ENCODE measurements around the gene DCXR.
A peak's percentile ranks its signal among the peaks of the same experiment; 100 is the strongest.

The DCXR gene

DNA sequence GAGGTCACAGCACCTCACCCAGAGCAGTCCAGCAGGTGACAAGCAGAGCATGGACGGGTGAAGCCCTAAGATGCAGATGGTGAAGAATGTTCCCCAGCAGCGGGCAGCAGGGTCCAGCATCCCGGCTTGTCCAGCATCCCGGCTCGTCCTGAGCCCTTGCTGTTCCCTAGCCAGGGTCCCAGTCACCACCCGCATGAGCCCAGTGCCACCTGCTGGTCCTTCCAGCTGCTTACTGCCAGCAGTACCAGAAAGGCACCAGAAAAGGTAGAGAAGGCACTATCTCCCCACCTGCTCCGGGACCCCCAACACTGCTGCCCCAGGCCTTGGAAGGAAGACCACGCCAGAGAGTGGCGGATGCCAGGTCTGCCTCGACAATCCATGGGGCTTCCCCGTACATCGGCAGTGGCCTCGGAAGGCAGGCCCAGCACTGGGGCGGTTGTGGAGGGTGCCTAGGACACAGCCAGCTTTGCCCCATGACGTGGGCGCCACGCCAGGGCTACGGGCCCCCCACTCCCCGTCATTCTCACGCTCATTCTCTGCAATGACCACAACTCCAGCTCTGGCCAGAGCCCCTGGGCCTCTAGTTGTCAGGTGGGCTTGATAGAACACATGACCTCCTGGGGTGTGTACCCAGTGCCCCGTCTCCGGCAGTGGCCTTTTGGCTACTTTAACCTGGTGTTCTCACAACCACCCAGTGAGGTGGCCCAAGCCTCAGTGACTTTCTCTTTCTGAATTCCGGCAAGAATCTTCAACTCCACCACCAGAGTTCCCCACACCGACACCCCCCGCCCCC, 16.2 kb downstream of the DCXR start:
- DNase-seq = peak; percentile 64

DNA sequence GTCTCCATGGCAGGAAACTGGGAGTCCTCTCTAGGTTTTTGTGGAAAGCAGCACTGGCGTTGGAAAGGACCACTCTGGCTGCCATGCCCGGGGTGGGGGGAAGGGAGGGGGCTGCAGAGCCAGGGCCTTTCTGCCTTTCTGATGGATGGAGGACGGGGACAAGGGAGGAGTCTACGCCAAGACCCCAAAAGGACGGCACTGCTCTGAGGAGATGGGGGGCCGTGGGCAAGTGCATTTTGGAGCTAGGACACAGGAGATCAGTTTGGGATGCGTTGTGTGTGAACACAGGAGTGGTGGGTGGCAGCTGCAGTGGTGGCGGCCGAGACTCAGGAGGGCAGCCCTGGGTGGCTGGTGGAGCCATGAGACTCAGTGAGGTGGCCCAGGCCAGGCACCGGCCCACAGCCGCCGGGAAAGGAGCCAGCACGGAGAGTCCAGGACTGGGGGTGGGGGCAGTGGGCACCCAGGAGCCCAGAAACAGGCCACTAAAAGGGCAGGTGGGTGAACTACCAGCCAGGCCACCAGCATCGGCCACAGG, 16.9 kb downstream of the DCXR start:
- no peak for DNase-seq

DNA sequence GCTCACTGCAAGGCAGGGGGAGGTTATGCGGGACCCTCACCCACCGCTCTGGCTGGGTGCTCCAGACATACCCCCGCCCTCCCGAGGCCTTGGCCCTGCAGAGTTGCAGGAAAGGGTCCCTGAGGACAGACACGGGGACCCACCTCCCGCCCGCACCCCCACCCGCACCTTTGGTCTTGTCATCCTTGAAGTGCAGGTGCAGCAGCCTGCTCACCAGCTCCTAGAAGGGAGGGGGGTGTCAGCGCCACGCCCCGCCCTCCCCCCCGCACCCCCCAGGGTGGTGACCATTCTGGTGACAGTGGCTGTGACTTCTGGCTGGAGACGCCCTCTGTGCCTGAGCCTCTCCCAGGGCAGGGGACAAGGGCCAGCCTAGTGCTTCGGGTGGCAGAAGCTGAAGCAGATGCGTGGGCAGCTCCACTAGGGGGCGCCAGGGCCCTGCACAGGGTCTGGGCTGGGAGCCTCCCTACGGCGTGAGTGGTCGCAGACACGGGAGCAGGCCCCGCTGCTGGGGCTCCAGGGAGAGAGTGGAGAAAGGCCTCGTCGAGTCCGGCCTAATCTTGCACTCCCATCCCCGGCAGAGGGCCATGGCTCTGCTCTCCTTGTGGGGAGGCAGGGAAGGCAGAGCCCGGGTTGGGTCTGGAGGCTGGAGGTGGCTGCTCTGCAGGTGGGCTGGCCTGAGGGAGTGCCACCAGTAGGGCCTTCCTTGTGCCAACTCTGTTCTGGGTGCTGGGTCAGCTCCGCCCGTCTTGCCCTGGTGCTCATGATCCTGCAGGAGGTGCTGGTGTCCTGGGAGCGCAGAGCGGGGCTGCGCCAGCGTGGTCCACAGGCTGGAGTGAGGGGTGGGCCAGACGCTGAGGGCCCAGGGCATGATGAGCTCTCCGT, 17.6 kb downstream of the DCXR start:
- peak; percentile 30 for DNase-seq

DNA sequence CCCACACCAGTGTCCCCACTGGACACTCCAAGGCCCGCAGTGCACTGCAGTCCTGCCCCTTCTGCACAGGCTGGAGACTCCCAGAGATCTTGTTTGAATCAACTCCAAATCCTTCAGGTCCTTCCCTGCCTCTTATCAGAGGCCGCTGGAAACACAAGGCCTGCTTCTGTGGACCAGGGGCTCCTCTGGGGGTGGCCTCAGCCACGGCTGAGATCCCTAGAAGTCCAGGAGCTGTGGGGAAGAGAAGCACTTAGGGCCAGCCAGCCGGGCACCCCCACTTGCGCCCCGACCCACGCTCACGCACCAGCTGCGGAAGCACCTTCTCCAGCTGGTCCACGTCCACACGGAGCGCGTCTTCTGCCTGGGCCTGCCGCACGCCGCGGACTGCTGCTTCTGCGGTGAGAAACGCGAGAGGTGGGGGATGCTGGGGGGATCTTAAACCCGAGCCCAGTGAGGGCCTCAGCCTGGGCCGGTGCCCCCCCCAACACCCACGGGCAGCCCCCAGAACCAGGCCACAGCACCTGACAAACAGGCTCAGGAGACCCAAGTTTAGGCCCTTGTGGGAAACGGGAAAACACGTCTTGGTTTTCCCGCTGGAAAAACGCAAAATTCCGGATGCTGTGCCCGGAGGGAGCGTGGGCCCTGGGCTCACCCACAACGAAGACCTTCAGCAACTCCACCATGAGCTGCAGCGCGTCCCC, 18.4 kb downstream of the DCXR start:
- DNase-seq = no peak

DNA sequence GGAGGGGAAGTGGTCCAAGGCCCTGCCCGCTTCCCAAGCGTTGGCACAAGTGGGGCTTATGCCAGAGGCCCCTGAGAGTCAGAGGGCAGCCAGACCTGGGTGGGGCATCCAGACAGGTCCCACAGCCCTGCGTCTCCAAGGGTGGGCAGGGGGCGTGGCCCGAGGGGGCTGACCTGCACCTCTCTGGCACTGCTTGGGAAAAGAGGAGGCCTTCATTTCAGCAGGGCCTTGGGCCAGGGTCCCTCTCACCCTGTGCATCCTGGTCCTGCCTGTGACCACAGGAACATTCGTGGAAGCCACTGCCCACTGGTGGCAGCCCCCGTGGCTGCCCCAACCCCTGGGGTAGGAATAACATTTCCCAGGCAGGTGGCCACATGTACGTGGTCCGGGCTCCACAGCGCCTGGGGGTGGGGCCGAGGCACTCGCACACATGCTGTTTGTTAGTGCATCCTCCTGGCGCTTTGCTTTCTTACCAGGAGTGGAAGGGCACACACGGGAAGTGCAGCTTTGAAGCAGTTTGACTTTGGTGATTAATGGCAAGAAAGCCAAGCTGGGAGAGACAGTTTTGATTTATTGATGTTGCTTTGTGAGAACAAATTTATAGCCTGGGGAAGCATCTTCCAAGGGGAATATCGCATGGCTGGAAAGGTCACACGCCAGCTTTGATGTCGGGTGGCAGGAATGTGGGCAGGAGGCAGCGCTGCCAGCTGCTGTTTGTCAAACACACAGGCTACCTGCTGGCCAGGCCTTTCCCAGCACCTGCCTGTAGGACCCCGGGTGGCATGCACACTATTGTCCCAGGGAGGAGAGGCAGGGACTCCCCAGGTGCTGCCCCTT, 19.1 kb downstream of the DCXR start:
- DNase-seq = no peak

DNA sequence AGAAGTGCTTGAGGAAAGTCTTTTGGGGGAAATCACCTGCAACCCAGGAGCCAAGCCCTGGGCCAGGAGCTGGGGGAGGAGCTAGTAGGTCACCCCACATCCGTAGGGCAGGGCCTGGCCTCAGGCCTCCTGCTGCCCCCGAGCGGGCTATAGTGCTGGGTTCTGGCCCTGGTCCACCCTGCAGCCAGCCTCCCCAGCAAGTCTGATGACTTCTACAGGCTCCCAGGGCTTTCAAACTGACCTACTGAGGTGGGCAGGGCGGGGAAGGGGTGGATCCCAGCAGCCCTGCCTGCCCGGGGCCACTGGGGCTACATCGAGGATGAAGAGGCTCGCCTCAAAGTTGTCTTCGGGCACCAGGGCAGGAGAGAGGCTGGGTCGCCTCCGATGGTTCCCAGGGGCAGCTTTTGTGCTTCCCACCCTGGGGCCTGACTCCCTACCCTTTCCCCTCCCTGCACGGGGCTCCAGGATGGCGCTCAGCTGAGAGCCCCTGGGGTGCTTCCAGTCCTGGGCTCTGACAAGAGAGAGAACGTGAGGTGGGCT, 19.8 kb downstream of the DCXR start:
- DNase-seq = no peak

DNA sequence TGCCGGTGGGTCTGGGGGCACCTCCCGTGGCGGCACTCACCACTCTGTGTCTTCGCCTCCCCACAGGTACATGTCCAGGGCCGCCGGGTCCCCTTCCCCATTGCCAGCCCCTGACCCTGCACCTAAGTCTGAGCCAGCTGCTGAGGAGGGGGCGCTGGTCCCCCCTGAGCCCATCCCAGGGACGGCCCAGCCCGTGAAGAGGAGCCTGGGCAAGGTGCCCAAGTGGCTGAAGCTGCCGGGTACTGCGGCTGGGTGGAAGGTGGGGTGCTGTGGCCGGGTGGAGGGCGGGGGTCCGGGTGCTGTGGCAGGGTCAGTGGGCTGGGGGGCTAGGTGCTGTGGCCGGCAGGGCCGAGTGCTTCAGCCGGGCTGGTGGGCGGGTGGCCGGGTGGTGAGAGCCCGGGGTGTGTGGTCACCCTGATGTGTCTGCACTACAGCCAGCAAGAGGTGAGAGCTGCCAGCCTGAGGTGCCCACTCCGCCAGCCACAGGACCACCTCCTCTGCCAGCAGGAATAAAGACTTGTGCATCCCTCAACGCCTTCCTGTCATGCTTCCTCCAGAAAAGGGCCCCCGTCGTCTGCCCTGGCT, 20.5 kb downstream of the DCXR start:
- no peak for DNase-seq

DNA sequence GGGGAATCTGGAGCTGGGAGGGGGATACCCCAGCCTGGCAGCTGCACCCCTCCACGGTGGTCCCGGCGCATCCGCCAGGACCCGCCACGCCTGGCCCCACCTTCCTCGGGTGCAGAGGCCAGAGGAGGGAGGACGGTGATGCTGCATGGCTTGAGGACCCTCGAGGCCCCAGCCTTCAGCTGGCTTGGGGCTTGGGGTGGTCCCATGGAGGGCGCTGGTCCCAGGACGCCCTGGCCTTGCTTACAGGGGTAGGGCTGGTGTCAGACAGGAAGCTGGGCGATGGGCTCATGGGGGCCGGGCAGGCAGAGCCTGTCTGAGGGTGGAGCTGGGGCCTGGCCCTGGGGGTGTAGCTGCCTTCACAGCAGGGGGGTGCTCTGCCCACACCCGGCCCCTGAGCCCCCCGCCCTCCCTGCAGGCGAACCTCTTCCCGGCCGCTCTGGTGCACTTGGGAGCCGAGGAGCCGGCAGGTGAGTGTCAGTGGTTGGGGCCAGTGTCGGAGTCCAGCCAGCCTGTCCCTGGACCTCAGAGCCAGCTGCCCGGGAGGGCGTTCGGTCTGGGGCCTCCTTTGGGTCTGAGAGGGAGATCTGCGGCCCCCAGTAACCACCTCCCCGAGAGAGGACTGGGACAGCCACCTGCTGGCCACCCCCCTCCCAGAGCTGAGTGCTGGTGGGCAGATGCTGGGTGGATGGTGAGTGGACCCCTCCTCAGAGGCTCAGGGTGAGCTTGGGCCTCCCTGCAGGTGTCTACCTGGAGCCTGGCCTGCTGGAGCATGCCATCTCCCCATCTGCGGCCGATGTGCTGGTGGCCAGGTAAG, 21.2 kb downstream of the DCXR start:
- no peak for DNase-seq

- DNase-seq = no peak
Measured at GRCh38 chr17:82015311-82015971, 22.1 kb downstream of the DCXR start.

DNA sequence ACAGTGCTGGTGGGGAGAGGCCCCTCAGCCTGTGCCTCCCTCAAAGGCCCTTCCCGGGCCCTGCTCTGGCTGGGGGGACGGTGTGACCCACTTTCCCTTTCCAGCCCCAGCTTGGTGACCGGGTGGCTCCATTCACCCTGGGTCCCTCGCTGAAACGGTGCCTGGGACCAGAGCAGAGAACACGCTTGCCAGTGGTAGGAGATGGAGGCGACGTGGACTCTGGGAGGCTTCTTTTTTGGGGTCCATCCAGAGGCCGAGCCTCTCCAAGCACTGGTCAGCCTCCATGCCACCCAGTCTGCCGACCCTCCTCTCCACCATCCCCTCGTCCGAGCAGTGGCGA, 22.6 kb downstream of the DCXR start:
- DNase-seq = no peak

GRCh38 chr17:82014432-82014831, 23.1 kb downstream of the DCXR start:
- DNase-seq = no peak

GRCh38 chr17:82013772-82014321, 23.6 kb downstream of the DCXR start:
- no peak for DNase-seq

- no peak for DNase-seq
Measured at GRCh38 chr17:82013341-82013740, 24.2 kb downstream of the DCXR start.

GRCh38 chr17:82012640-82013295, 24.7 kb downstream of the DCXR start:
- no peak for DNase-seq

- no peak for DNase-seq
Measured at GRCh38 chr17:82012261-82012639, 25.2 kb downstream of the DCXR start.

DNA sequence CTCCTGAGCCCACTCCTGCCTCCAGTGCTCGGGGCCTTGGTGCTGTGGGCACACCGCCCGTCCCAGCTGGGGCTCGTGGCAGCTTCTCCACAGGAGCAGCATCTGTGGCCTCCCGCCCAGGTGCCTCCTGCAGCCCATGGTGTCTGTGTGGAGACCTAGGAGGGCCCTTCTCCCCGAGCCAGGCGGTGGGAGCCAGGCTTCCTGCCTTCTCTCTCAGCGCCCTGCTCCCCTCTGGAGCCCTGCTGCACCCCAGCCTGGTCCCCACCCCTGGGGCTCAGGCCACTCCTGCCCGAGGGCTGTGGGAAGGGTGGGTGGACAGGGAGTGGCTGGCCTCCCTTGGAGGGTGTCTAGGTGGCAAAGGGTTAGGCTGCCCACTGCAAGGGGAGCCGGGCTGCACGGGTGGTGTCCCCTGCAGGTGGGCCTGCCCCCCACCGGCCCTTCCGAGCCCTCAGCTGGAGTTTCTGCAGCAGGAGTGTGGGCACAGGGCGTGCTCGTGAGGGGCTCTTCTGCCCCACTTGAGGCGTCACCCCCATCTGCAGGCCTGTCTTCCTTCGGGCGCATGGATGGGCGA, 25.8 kb downstream of the DCXR start:
- no peak for DNase-seq

- DNase-seq = no peak
Measured at GRCh38 chr17:82010575-82011525, 26.6 kb downstream of the DCXR start.

DNA sequence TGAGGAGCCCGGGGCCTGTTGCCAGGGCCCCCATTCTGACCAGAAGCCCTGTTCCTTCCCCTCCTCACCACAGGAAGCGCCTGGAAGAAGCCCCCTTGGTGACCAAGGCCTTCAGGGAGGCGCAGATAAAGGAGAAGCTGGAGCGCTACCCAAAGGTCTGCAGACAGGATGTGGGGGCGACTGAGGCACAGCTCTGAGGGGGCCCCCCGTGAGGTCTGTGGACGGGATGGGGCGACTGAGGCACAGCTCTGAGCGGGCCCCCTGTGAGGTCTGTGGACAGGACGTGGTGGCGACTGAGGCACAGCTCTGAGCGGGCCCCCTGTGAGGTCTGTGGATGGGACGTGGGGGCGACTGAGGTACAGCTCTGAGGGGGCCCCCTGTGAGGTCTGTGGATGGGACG, 28.1 kb downstream of the DCXR start:
- no peak for DNase-seq

All from fibroblast of upper back skin (primary cell).